Peyer's patch (tissue), 4 donors: ENCODE measurements around the gene PDE1C.

ENCODE experiments used
- POLR2A ChIP-seq, 2 donors: fragments of 450-650 bp; IDR thresholded peaks; one replicate each; pipeline ENCODE4 v1.5.1; 2017; ENCODE audit warnings: antibody characterized with exemption in 2 of 2, mild to moderate bottlenecking in 2 of 2, moderate library complexity in 2 of 2
- TF ChIP-seq, protein P1 (sequence below), 6 experiments: fragments of 450-650 bp in 4 of 6; fragments of 200-600 bp in 2 of 6; sonication (generic) in 1 of 6; IDR thresholded peaks; one replicate each; pipeline ENCODE4 v1.5.1; 2017 to 2019; ENCODE audit warnings: antibody characterized with exemption in 6 of 6, mild to moderate bottlenecking in 3 of 6, moderate library complexity in 1 of 6

GRCh38 chr7:32108651-32109050, 38.4 kb upstream of the PDE1C start:
- TF ChIP-seq, protein P1, sequence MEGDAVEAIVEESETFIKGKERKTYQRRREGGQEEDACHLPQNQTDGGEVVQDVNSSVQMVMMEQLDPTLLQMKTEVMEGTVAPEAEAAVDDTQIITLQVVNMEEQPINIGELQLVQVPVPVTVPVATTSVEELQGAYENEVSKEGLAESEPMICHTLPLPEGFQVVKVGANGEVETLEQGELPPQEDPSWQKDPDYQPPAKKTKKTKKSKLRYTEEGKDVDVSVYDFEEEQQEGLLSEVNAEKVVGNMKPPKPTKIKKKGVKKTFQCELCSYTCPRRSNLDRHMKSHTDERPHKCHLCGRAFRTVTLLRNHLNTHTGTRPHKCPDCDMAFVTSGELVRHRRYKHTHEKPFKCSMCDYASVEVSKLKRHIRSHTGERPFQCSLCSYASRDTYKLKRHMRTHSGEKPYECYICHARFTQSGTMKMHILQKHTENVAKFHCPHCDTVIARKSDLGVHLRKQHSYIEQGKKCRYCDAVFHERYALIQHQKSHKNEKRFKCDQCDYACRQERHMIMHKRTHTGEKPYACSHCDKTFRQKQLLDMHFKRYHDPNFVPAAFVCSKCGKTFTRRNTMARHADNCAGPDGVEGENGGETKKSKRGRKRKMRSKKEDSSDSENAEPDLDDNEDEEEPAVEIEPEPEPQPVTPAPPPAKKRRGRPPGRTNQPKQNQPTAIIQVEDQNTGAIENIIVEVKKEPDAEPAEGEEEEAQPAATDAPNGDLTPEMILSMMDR (IDR thresholded peaks at IDR 0.05): no peak
- no peak for TF ChIP-seq POLR2A (IDR thresholded peaks at IDR 0.05)
